Bronchial epithelial cell (primary cell): ENCODE data around the gene ITLN1. TPM values are rescaled to one million over a fixed set of nuclear protein-coding genes. Genes with fewer than 3 reads are reported as not detected.

ENCODE experiments used
- DNase-seq: peaks from one replicate; pipeline ENCODE4 v3.0.0-alpha.2; 2010; ENCODE audit warnings: low read depth
- FAIRE-seq: peaks from 2 replicates; lab custom pipeline; 2011; peaks lifted over from hg19 to GRCh38; lab: Jason Lieb, UNC
- H3K27me3 ChIP-seq: 2 replicates; pipeline ENCODE4 v1.5.1; 2011; ENCODE audit warnings: low read length; ENCODE audit not compliant: control insufficient read depth, insufficient read depth
- H3K36me3 ChIP-seq: 2 replicates; pipeline ENCODE4 v1.5.1; 2011; ENCODE audit warnings: low read length; ENCODE audit not compliant: control insufficient read depth, insufficient read depth
- H3K4me3 ChIP-seq: 2 replicates; pipeline ENCODE4 v1.5.1; 2011; ENCODE audit warnings: mild to moderate bottlenecking, low read depth, low read length, control low read depth
- CTCF ChIP-seq: IDR thresholded peaks from 2 replicates; pipeline ENCODE4 v1.5.1; 2011; ENCODE audit warnings: mild to moderate bottlenecking, moderate library complexity, low read length, control low read depth, inconsistent platforms; ENCODE audit not compliant: insufficient read depth, severe bottlenecking
- total RNA-seq: library from RNA; depleted of rRNA; stranded (reverse); fragments of >200 nt; gene quantifications from 2 replicates; pipeline ENCODE4 v1.2.1, GENCODE V29; 2014

ITLN1 gene
- total RNA-seq, 1 donor from 2014 or later, result not detected

- TF ChIP-seq CTCF, result no peak
- FAIRE-seq, result no peak
- Histone ChIP-seq H3K36me3 (no peaks in the 10 kb centered on the region), H3K4me3 (no peak overlapping the region), H3K27me3 (peaks cover 2% of the 10 kb centered on the region)
- DNase-seq, result no peak
These were observed 47.9 kb downstream of the ITLN1 start for GRCh38 chr1:160836981-160837557.

GRCh38 chr1:160836561-160836960, 48.4 kb downstream of the ITLN1 start:
- no peak for FAIRE-seq
- no peak for TF ChIP-seq CTCF

GRCh38 chr1:160835751-160836150, 49.2 kb downstream of the ITLN1 start:
- Histone ChIP-seq H3K36me3 (no peaks in the 10 kb centered on the region), H3K4me3 (no peak overlapping the region), H3K27me3 (peaks cover 2% of the 10 kb centered on the region)
- FAIRE-seq (no peak), DNase-seq (no peak)
- TF ChIP-seq CTCF, result no peak

More at GRCh38 chr1:160836561-160836960, 48.4 kb downstream of the ITLN1 start:
- Histone ChIP-seq H3K36me3 (no peaks in the 10 kb centered on the region), H3K4me3 (no peak overlapping the region), H3K27me3 (peaks cover 2% of the 10 kb centered on the region)
- DNase-seq, result no peak

GRCh38 chr1:160834945-160835565, 49.9 kb downstream of the ITLN1 start:
- Histone ChIP-seq H3K27me3 (peaks cover 2% of the 10 kb centered on the region), H3K36me3 (no peaks in the 10 kb centered on the region), H3K4me3 (no peak overlapping the region)
- no peak for FAIRE-seq
- TF ChIP-seq CTCF, result peak; percentile 49
- peak; percentile 43 for DNase-seq

- no peak for FAIRE-seq
- peak; percentile 79 for TF ChIP-seq CTCF
- Histone ChIP-seq H3K36me3 (no peaks in the 10 kb centered on the region), H3K4me3 (no peak overlapping the region), H3K27me3 (peaks cover 2% of the 10 kb centered on the region)
- peak; percentile 55 for DNase-seq
These were observed 54.4 kb downstream of the ITLN1 start for GRCh38 chr1:160830321-160831153.
